SU-DHL-6 (cell line): ENCODE data around the gene S100A5.

Source experiments
- H2AFZ ChIP-seq: fragments of 200-600 bp; sonication (generic); 2 replicates; pipeline ENCODE4 v1.6.1; 2014; ENCODE audit warnings: low read depth, mild to moderate bottlenecking, moderate library complexity, mixed read lengths, antibody characterized with exemption, low read length; ENCODE audit not compliant: severe bottlenecking
- H3F3A ChIP-seq: fragments of 200-600 bp; shearing (Covaris generic); 2 replicates; pipeline ENCODE4 v1.6.0; 2016; ENCODE audit warnings: antibody characterized with exemption, mild to moderate bottlenecking; ENCODE audit not compliant: insufficient read depth
- H3K27ac ChIP-seq: fragments of 200-600 bp; sonication (generic); 2 replicates; pipeline ENCODE4 v1.5.1; 2016; ENCODE audit warnings: low read depth, mild to moderate bottlenecking, low read length, moderate library complexity, mixed read lengths
- H3K27me3 ChIP-seq: fragments of 200-600 bp; sonication (generic), shearing (Covaris generic); 2 replicates; pipeline ENCODE4 v1.6.0; 2014; ENCODE audit warnings: mild to moderate bottlenecking, low read length
- H3K36me3 ChIP-seq: fragments of 200-600 bp; sonication (generic); 2 replicates; pipeline ENCODE4 v1.6.1; 2014; ENCODE audit warnings: mild to moderate bottlenecking, low read length, mixed read lengths
- H3K4me2 ChIP-seq: fragments of 300-600, 200-600 bp; shearing (Covaris generic), sonication (generic); 2 replicates; pipeline ENCODE4 v1.6.0; 2014; ENCODE audit warnings: low read length, low read depth, mild to moderate bottlenecking; ENCODE audit not compliant: poor library complexity, severe bottlenecking
- H3K4me3 ChIP-seq: fragments of 200-600 bp; sonication (generic); 2 replicates; pipeline ENCODE4 v1.5.1; 2014; ENCODE audit warnings: antibody characterized with exemption, low read length, mild to moderate bottlenecking, mixed read lengths; ENCODE audit not compliant: insufficient read depth, poor library complexity, severe bottlenecking
- H3K79me2 ChIP-seq: fragments of 200-600 bp; sonication (generic); 2 replicates; pipeline ENCODE4 v1.6.1; 2014; ENCODE audit warnings: mild to moderate bottlenecking, low read length, moderate library complexity; ENCODE audit not compliant: insufficient read depth
- H3K9ac ChIP-seq: fragments of 200-600 bp; sonication (generic); 2 replicates; pipeline ENCODE4 v1.7.0; 2014; ENCODE audit warnings: mild to moderate bottlenecking, low read length
- H3K9me2 ChIP-seq: fragments of 200-600 bp; sonication (generic); replicated peaks from 2 replicates; pipeline ENCODE4 v1.6.1; 2014; ENCODE audit warnings: low read length; ENCODE audit not compliant: insufficient read depth
- H3K9me3 ChIP-seq: fragments of 200-600 bp; sonication (generic); 2 replicates; pipeline ENCODE4 v1.6.1; 2014; ENCODE audit warnings: low read length, mixed read lengths; ENCODE audit not compliant: insufficient read depth
- H4K20me1 ChIP-seq: fragments of 200-600 bp; sonication (generic); 2 replicates; pipeline ENCODE4 v1.6.1; 2014; ENCODE audit warnings: low read depth, mild to moderate bottlenecking, antibody characterized with exemption, low read length, moderate library complexity, mixed read lengths
- CTCF ChIP-seq: fragments of 200-600 bp; sonication (generic); IDR thresholded peaks from one replicate; pipeline ENCODE4 v1.5.1; 2017; ENCODE audit warnings: antibody characterized with exemption, mild to moderate bottlenecking, low read length, moderate library complexity; ENCODE audit not compliant: insufficient read depth, poor library complexity, severe bottlenecking
- EZH2phosphoT487 ChIP-seq: fragments of 200-600 bp; sonication (generic), shearing (Covaris generic); conservative IDR thresholded peaks from 2 replicates; pipeline ENCODE4 v1.6.1; 2018; ENCODE audit warnings: mild to moderate bottlenecking, antibody characterized with exemption, low read length, moderate library complexity, mixed read lengths

Gene S100A5

GRCh38 chr1:153495536-153495935 lies 45.2 kb downstream of the S100A5 start:
- Histone ChIP-seq H2AFZ (no peak overlapping the region), H3K4me2 (no peak overlapping the region), H3K27ac (no peak overlapping the region), H3K79me2 (no peaks in the 10 kb centered on the region), H3K36me3 (no peaks in the 10 kb centered on the region), H3K9me2 (no peaks in the 10 kb centered on the region), H3F3A (no peaks in the 10 kb centered on the region), H3K27me3 (no peaks in the 10 kb centered on the region), H3K9ac (no peak overlapping the region), H3K4me3 (no peak overlapping the region), H3K9me3 (no peaks in the 10 kb centered on the region), H4K20me1 (no peaks in the 10 kb centered on the region)
- TF ChIP-seq CTCF (no peak), EZH2phosphoT487 (no peak)

GRCh38 chr1:153494976-153495535 lies 45.7 kb downstream of the S100A5 start:
- H3F3A ChIP-seq = no peaks in the 10 kb centered on the region
- H4K20me1 ChIP-seq = no peaks in the 10 kb centered on the region
- H3K27ac ChIP-seq = no peak overlapping the region
- H3K9ac ChIP-seq = no peak overlapping the region
- no peaks in the 10 kb centered on the region for H3K9me3 ChIP-seq
- H3K9me2 ChIP-seq = no peaks in the 10 kb centered on the region
- peak; percentile 99 for TF ChIP-seq CTCF
- TF ChIP-seq EZH2phosphoT487 = no peak
- no peak overlapping the region for H2AFZ ChIP-seq
- H3K27me3 ChIP-seq = no peaks in the 10 kb centered on the region
- no peak overlapping the region for H3K4me2 ChIP-seq
- H3K36me3 ChIP-seq = no peaks in the 10 kb centered on the region
- no peak overlapping the region for H3K4me3 ChIP-seq
- H3K79me2 ChIP-seq = no peaks in the 10 kb centered on the region

GRCh38 chr1:153493343-153493960 lies 47.3 kb downstream of the S100A5 start:
- TF ChIP-seq CTCF (no peak), EZH2phosphoT487 (no peak)
- Histone ChIP-seq H3K9me3 (no peaks in the 10 kb centered on the region), H3F3A (no peaks in the 10 kb centered on the region), H3K4me2 (no peak overlapping the region), H3K36me3 (no peaks in the 10 kb centered on the region), H3K79me2 (no peaks in the 10 kb centered on the region), H3K9me2 (no peaks in the 10 kb centered on the region), H4K20me1 (no peaks in the 10 kb centered on the region), H3K9ac (no peak overlapping the region), H3K27me3 (no peaks in the 10 kb centered on the region), H3K27ac (no peak overlapping the region), H2AFZ (no peak overlapping the region), H3K4me3 (no peak overlapping the region)
